Measurements from ENCODE around the gene EPHA3. TPM values are rescaled to one million over a fixed set of nuclear protein-coding genes. Genes with fewer than 3 reads are reported as not detected.
A peak's percentile ranks its signal among the peaks of the same experiment; 100 is the strongest.

Gene EPHA3
- total RNA-seq, 1 donor from 2014 or later = 0.17 TPM

DNA sequence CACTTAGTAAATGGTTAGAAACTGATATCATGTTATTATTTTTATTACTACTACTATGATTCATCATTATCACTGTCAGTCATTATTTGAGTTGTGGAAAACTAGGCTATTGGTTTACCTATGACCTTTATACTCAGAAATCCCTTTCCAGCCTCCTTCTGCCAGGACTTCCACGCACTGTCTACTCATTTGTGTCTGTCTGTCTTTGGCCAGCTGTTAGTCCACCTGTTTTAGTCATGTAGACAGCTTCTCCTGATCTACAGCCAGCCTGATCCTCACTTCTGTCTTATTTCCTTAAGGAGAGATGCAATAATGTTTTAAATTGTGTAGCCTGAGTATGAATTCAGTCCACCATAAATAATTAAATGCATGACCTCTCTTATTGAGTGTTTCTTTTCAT lies 162.8 kb downstream of the EPHA3 start:
- H3K36me3 Mint-ChIP-seq (ENCODE audit: insufficient read depth) = no peaks in the 10 kb centered on the region
- TF ChIP-seq, protein P1, sequence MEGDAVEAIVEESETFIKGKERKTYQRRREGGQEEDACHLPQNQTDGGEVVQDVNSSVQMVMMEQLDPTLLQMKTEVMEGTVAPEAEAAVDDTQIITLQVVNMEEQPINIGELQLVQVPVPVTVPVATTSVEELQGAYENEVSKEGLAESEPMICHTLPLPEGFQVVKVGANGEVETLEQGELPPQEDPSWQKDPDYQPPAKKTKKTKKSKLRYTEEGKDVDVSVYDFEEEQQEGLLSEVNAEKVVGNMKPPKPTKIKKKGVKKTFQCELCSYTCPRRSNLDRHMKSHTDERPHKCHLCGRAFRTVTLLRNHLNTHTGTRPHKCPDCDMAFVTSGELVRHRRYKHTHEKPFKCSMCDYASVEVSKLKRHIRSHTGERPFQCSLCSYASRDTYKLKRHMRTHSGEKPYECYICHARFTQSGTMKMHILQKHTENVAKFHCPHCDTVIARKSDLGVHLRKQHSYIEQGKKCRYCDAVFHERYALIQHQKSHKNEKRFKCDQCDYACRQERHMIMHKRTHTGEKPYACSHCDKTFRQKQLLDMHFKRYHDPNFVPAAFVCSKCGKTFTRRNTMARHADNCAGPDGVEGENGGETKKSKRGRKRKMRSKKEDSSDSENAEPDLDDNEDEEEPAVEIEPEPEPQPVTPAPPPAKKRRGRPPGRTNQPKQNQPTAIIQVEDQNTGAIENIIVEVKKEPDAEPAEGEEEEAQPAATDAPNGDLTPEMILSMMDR (IDR thresholded peaks at IDR 0.05; ENCODE audit: unreplicated experiment) = no peak
- H3K27me3 Mint-ChIP-seq = no peaks in the 10 kb centered on the region
- no peak for DNase-seq (ENCODE audit: low spot score, unreplicated experiment)
- H3K9me3 Mint-ChIP-seq (ENCODE audit: low read depth) = no peaks in the 10 kb centered on the region
- no peaks in the 10 kb centered on the region for H3K4me1 Mint-ChIP-seq (ENCODE audit: low read depth)
- H3K4me3 Mint-ChIP-seq (ENCODE audit: low read depth) = no peak overlapping the region
- no peak overlapping the region for H3K27ac Mint-ChIP-seq

DNA sequence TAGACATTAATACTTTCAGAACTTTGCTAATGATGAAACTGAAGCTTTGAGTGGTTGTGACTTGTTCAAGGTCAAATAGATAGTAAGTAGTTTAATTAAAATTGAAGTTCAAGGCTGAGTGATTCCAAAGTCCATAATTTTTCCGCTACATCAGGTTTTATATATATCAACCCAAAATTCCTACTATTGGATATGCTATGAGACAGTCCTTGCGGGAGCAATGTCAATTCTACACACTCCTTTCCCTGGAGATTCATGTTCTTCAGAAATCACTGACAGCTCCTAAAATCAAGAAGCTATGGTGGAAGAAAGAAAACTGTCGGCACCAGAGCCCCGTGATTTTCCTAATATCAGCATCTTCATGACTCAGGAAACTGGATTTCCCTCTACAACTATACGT lies 167.6 kb downstream of the EPHA3 start:
- Mint-ChIP-seq H3K27ac (no peak overlapping the region), H3K27me3 (no peaks in the 10 kb centered on the region), H3K4me3 (ENCODE audit: low read depth) (no peak overlapping the region)

DNA sequence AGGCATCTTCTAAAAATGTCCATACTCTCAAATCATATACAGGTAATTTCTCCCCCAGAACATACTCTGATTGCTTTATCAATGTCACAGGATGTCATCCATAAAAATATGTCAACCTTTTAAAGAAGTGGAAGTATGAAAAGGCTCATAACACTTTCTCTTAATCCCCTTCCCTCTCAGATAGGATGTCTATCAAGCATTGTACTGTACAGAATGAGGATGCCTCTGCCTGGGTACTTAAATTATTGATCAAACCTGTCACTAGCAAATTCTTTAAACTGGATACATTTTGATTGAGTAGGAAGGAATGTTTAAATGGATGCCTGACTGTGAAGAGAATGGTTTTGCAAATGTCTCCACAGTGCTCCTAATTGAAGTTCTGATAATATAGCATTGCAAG lies 168.7 kb downstream of the EPHA3 start:
- Mint-ChIP-seq H3K9me3 (ENCODE audit: low read depth) (no peaks in the 10 kb centered on the region), H3K27ac (no peak overlapping the region), H3K36me3 (ENCODE audit: insufficient read depth) (no peaks in the 10 kb centered on the region), H3K27me3 (no peaks in the 10 kb centered on the region), H3K4me3 (ENCODE audit: low read depth) (no peak overlapping the region), H3K4me1 (ENCODE audit: low read depth) (peaks cover 9% of the 10 kb centered on the region)
- DNase-seq (ENCODE audit: low spot score, unreplicated experiment) = no peak
- TF ChIP-seq, protein P1 (IDR thresholded peaks at IDR 0.05; ENCODE audit: unreplicated experiment) = no peak

More for the DNA sequence above, 167.6 kb downstream of the EPHA3 start:
- TF ChIP-seq, protein P1 (IDR thresholded peaks at IDR 0.05; ENCODE audit: unreplicated experiment) = no peak
- DNase-seq (ENCODE audit: low spot score, unreplicated experiment) = no peak
- Mint-ChIP-seq H3K4me1 (ENCODE audit: low read depth) (peaks cover 7% of the 10 kb centered on the region), H3K36me3 (ENCODE audit: insufficient read depth) (no peaks in the 10 kb centered on the region), H3K9me3 (ENCODE audit: low read depth) (no peaks in the 10 kb centered on the region)

DNA sequence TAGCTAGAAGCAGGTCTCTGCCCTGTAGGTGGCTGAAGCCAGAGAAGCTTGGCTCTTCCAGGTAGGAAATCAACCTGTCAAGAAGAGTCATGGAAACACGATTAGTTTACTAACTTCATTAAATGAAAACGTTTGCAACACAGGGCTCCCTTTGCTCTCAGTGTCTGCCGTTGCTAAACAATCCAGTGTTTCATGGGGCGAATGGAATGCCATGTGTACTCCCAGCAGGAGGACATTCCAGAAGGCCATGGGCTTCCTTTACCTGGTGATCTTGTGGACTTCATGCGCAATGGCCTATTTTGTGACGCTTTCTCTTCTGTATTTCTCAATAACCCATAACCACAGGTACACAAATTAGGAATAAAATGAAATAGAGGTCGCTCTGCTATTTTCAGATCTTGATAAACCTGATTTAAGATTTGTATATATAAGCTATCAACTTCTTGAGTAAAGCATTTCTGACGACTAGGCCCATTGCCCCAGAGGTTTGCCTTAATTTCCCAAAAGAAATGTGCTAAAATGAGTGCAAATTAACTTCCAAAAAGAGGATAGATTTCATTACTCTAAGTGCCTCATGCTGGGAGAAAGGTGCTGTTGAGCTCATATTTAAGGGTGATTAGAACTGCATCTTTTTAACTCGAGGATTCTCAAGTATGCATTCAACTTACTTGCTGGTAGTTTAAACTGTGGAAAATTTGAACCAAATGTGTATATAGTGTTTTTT lies 171.0 kb downstream of the EPHA3 start:
- Mint-ChIP-seq H3K4me1 (ENCODE audit: low read depth) (peaks cover 9% of the 10 kb centered on the region), H3K36me3 (ENCODE audit: insufficient read depth) (no peaks in the 10 kb centered on the region), H3K27ac (peak overlapping the region; percentile 82), H3K9me3 (ENCODE audit: low read depth) (no peaks in the 10 kb centered on the region), H3K27me3 (no peaks in the 10 kb centered on the region), H3K4me3 (ENCODE audit: low read depth) (no peak overlapping the region)
- TF ChIP-seq, protein P1 (IDR thresholded peaks at IDR 0.05; ENCODE audit: unreplicated experiment) = no peak
- no peak for DNase-seq (ENCODE audit: low spot score, unreplicated experiment)

DNA sequence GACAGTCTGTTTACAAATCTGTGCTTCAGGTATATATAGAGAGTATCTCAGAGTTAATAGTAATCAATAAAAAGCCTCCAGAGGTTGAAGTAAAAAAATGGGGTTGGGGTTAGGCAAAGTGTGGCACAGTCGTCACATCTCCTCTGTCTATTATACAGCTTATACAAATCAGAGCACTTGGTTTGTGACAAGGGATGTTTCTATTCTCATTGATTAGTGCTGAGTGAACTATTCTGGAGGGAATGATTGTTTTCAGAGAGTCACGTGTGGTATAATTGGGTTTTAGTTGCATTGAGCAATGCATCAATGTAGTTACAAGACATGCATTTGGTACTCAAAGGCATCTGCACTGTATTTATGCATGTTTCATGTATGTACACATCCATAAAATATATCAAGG lies 172.9 kb downstream of the EPHA3 start:
- no peaks in the 10 kb centered on the region for H3K36me3 Mint-ChIP-seq (ENCODE audit: insufficient read depth)
- TF ChIP-seq, protein P1 (IDR thresholded peaks at IDR 0.05; ENCODE audit: unreplicated experiment) = no peak
- DNase-seq (ENCODE audit: low spot score, unreplicated experiment) = no peak
- no peaks in the 10 kb centered on the region for H3K27me3 Mint-ChIP-seq
- H3K27ac Mint-ChIP-seq = peak overlapping the region; percentile 46
- no peak overlapping the region for H3K4me3 Mint-ChIP-seq (ENCODE audit: low read depth)
- peaks cover 9% of the 10 kb centered on the region for H3K4me1 Mint-ChIP-seq (ENCODE audit: low read depth)
- H3K9me3 Mint-ChIP-seq (ENCODE audit: low read depth) = no peaks in the 10 kb centered on the region

Measured in progenitor cell of endocrine pancreas (in vitro differentiated cells).